HG02763 (cell line): Measurements from ENCODE around the gene MRRF.

Source experiments
- ATAC-seq: cut with Tn5 transposase; IDR thresholded peaks from one replicate; pipeline ENCODE4 v1.9.1; 2021; ENCODE audit warnings: mild to moderate bottlenecking, moderate library complexity; ENCODE audit not compliant: unreplicated experiment

Gene MRRF

DNA sequence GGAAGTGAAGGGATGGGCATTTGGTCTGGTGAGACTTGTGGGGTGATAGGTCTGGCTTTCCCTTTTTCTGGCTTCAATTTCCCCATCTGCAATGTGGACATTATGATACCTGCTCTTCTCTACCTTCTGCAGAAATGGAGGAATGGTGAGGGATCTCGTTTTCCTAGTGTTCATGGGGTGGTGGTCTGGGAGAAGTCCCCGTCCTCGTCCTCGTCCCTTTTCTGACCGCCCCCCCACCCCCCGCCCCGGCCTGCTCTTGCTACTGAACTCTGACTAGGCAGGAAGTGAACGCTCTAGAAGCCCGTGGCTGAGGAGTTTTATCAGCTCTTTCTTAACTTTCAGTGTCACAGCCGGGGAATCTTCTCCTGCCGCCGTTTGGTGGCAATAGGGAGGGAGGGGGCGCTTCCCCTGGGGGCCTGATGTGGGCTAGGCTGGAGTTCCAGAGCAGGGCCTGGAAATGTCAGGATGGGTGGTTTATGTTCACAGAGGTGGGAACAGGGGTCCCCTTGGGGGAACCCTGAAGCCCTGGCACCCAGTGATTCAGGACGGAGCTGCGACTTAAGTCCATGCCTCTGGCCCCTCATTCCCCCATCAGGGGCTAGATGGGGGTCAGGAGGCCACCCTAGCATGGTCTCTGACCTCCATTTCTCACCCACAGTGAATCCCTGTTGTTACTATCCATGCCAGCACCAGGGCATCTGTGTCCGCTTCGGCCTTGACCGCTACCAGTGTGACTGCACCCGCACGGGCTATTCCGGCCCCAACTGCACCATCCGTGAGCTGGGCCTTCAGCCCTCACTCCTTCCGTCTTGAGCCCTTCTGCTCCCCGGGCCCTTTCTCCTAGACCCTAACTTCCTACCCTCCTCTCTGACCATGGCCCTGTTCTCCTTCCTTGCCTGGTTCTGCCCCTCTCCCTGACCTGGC is 112.8 kb downstream of the MRRF start:
- no peak for ATAC-seq

DNA sequence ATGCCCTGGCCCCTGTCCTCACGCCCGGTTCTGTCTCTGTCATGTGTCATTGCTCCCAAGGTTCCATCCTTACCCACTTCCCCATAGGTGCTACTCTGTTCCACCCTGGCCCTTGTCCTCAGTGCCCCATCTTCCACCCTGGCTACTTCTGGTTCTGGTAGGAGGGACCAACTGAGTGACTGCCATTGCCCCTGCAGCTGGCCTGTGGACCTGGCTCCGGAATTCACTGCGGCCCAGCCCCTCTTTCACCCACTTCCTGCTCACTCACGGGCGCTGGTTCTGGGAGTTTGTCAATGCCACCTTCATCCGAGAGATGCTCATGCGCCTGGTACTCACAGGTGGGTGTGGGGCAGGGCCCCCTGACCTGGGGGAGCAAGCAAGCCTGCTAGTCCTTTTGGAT is 113.6 kb downstream of the MRRF start:
- ATAC-seq, result no peak

DNA sequence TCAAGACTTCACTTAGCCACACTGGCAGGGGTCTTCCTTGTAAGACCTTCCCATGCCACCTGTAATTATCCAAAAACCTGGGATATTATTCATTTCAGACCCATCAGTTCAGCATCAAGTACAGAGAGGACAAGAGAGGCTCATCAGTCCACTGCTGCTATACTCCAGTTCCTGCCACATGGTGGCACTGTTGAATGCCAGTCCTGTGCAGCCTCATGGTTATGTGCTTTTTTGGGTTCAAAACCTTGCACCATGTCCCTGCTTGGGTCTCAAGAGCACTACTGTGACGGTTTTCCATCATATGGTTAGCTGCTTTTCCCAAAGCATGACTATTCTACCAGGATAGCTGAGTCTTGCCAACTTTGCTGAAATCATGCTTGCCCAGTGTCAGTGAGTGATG is 114.7 kb downstream of the MRRF start:
- no peak for ATAC-seq

DNA sequence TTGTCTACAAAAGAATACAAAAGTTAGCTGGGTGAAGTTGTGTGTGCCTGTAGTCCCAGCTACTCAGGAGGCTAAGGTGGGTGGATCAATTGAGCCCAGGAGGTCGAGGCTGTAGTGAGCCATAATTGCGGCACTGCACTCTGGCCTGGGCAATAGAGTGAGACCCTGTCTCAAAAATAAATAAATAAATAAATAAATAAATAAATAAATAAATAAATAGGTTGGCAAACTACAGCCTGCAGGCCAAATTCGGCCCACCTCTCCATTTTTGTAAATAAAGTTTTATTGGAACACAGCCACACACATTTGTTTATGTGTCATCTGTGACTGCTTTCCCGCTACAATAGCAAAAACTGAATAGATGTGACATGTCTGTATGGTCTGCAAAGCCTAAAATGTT is 115.6 kb downstream of the MRRF start:
- ATAC-seq, result no peak
